Mesendoderm (in vitro differentiated cells): ENCODE results near the gene THRAP3. TPM values are rescaled to one million over a fixed set of nuclear protein-coding genes. Genes with fewer than 3 reads are reported as not detected.

Experiments
- DNase-seq: peaks from one replicate; pipeline ENCODE4 v3.0.0; 2013
- H2AK5ac ChIP-seq: 2 replicates; pipeline ENCODE4 v1.6.1; 2013; ENCODE audit warnings: low read length, inconsistent platforms
- H2BK120ac ChIP-seq: 2 replicates; pipeline ENCODE4 v1.6.1; 2013; ENCODE audit warnings: low read depth, mild to moderate bottlenecking, low read length, moderate library complexity, mixed read lengths
- H2BK15ac ChIP-seq: replicated peaks from 2 replicates; pipeline ENCODE4 v1.6.1; 2013; ENCODE audit warnings: low read depth, mild to moderate bottlenecking, moderate library complexity
- H2BK5ac ChIP-seq: 2 replicates; pipeline ENCODE4 v1.6.1; 2013; ENCODE audit warnings: low read length, inconsistent platforms
- H3K18ac ChIP-seq: 2 replicates; pipeline ENCODE4 v1.6.1; 2013; ENCODE audit warnings: mild to moderate bottlenecking, low read length, mixed read lengths
- H3K23ac ChIP-seq: one replicate; pipeline ENCODE4 v1.6.1; 2013; ENCODE audit warnings: low read length
- H3K27ac ChIP-seq: 2 replicates; pipeline ENCODE4 v1.5.1; 2013; ENCODE audit warnings: low read depth, mild to moderate bottlenecking, inconsistent platforms, low read length, moderate library complexity
- H3K27me3 ChIP-seq: 2 replicates; pipeline ENCODE4 v1.6.1; 2013; ENCODE audit warnings: low read length, control low read depth, mild to moderate bottlenecking, inconsistent platforms; ENCODE audit not compliant: insufficient read depth, poor library complexity
- H3K36me3 ChIP-seq: 2 replicates; pipeline ENCODE4 v1.6.1; 2013; ENCODE audit warnings: low read length, inconsistent platforms; ENCODE audit not compliant: control insufficient read depth, insufficient read depth
- H3K4ac ChIP-seq: one replicate; pipeline ENCODE4 v1.6.1; 2013; ENCODE audit warnings: low read depth, mild to moderate bottlenecking, low read length, moderate library complexity
- H3K4me1 ChIP-seq: 2 replicates; pipeline ENCODE4 v1.6.1; 2013; ENCODE audit warnings: low read depth, low read length, inconsistent platforms; ENCODE audit not compliant: control insufficient read depth
- H3K4me2 ChIP-seq: 2 replicates; pipeline ENCODE4 v1.6.1; 2013; ENCODE audit warnings: low read length
- H3K4me3 ChIP-seq: 2 replicates; pipeline ENCODE4 v1.5.1; 2013; ENCODE audit warnings: mild to moderate bottlenecking, low read length
- H3K56ac ChIP-seq: one replicate; pipeline ENCODE4 v1.6.1; 2013; ENCODE audit warnings: low read length
- H3K79me1 ChIP-seq: 2 replicates; pipeline ENCODE4 v1.6.1; 2013; ENCODE audit warnings: low read length, inconsistent platforms
- H3K79me2 ChIP-seq: 2 replicates; pipeline ENCODE4 v1.6.1; 2013; ENCODE audit warnings: mild to moderate bottlenecking, low read length; ENCODE audit not compliant: control insufficient read depth, insufficient read depth
- H3K9ac ChIP-seq: 2 replicates; pipeline ENCODE4 v1.6.1; 2013; ENCODE audit warnings: low read length, inconsistent platforms
- H4K5ac ChIP-seq: one replicate; pipeline ENCODE4 v1.6.1; 2013; ENCODE audit warnings: low read length
- H4K8ac ChIP-seq: one replicate; pipeline ENCODE4 v1.6.1; 2013; ENCODE audit warnings: low read depth, mild to moderate bottlenecking, control low read depth, low read length, moderate library complexity
- whole genome bisulfite sequencing: extraction: QIAGEN DNeasy Blood & Tissue Kit; methylation state at CpG from one replicate; pipeline ENCODE4 v1.1.7; 2013; ENCODE audit warnings: low lambda C conversion rate, missing lambda C conversion rate; ENCODE audit not compliant: insufficient coverage; ENCODE audit errors: extremely low coverage; 5-methylcytosine and 5-hydroxymethylcytosine counted together
- polyA plus RNA-seq, 2 experiments: library from polyadenylated mRNA; stranded (reverse); fragments of 200-250 nt; gene quantifications; one replicate each; pipeline ENCODE4 v1.2.3, GENCODE V29; 2013

The THRAP3 gene, protein sequence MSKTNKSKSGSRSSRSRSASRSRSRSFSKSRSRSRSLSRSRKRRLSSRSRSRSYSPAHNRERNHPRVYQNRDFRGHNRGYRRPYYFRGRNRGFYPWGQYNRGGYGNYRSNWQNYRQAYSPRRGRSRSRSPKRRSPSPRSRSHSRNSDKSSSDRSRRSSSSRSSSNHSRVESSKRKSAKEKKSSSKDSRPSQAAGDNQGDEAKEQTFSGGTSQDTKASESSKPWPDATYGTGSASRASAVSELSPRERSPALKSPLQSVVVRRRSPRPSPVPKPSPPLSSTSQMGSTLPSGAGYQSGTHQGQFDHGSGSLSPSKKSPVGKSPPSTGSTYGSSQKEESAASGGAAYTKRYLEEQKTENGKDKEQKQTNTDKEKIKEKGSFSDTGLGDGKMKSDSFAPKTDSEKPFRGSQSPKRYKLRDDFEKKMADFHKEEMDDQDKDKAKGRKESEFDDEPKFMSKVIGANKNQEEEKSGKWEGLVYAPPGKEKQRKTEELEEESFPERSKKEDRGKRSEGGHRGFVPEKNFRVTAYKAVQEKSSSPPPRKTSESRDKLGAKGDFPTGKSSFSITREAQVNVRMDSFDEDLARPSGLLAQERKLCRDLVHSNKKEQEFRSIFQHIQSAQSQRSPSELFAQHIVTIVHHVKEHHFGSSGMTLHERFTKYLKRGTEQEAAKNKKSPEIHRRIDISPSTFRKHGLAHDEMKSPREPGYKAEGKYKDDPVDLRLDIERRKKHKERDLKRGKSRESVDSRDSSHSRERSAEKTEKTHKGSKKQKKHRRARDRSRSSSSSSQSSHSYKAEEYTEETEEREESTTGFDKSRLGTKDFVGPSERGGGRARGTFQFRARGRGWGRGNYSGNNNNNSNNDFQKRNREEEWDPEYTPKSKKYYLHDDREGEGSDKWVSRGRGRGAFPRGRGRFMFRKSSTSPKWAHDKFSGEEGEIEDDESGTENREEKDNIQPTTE
- polyA plus RNA-seq (2013, experiment 1 of 2) = 112 TPM
- 114 TPM for polyA plus RNA-seq (2013, experiment 2 of 2)

- Histone ChIP-seq H2BK15ac (no peak within 1 kb of the TSS), H2BK5ac (peak within 1 kb of the TSS; percentile 85), H3K56ac (peak within 1 kb of the TSS; percentile 100), H3K4me1 (peaks cover 3% of the 10 kb centered on the region), H2BK120ac (no peak within 1 kb of the TSS), H3K27ac (peak within 1 kb of the TSS; percentile 91), H3K27me3 (no peaks in the 10 kb centered on the region), H3K79me2 (peaks cover 44% of the 10 kb centered on the region), H4K5ac (peak within 1 kb of the TSS; percentile 81), H3K9ac (peak within 1 kb of the TSS; percentile 98), H3K18ac (peak within 1 kb of the TSS; percentile 41), H3K79me1 (no peaks in the 10 kb centered on the region), H3K4me2 (peak within 1 kb of the TSS; percentile 99), H3K36me3 (peaks cover 2% of the 10 kb centered on the region), H3K4ac (peak within 1 kb of the TSS; percentile 26), H3K23ac (peak within 1 kb of the TSS; percentile 95), H2AK5ac (no peak within 1 kb of the TSS), H3K4me3 (peak within 1 kb of the TSS; percentile 87), H4K8ac (peak within 1 kb of the TSS; percentile 95)
- peak; percentile 100 for DNase-seq
- WGBS = no CpG with 5 or more reads among the region's 45 CpGs
Measured at GRCh38 chr1:36223996-36224536, at the start of gene THRAP3. Gene THRAP3, plus strand, starts transcription at chr1:36224443. Its CDS starts 58,121 bp downstream, at chr1:36282564.

GRCh38 chr1:36174713-36175112 is 49.5 kb upstream of the THRAP3 start:
- Histone ChIP-seq H4K5ac (no peak overlapping the region), H4K8ac (no peak overlapping the region), H3K4me1 (peaks cover 6% of the 10 kb centered on the region), H3K56ac (no peak overlapping the region), H3K79me1 (peaks cover 4% of the 10 kb centered on the region), H3K36me3 (peaks cover 20% of the 10 kb centered on the region), H2BK5ac (no peak overlapping the region), H3K4ac (no peak overlapping the region), H2BK15ac (no peak overlapping the region), H3K9ac (no peak overlapping the region), H3K18ac (no peak overlapping the region), H2BK120ac (no peak overlapping the region), H3K4me2 (no peak overlapping the region), H3K4me3 (no peak overlapping the region), H3K27ac (no peak overlapping the region), H3K27me3 (no peaks in the 10 kb centered on the region), H2AK5ac (no peak overlapping the region), H3K79me2 (no peaks in the 10 kb centered on the region), H3K23ac (no peak overlapping the region)
- no peak for DNase-seq
- no CpG with 5 or more reads among the region's 11 CpGs for WGBS

DNA sequence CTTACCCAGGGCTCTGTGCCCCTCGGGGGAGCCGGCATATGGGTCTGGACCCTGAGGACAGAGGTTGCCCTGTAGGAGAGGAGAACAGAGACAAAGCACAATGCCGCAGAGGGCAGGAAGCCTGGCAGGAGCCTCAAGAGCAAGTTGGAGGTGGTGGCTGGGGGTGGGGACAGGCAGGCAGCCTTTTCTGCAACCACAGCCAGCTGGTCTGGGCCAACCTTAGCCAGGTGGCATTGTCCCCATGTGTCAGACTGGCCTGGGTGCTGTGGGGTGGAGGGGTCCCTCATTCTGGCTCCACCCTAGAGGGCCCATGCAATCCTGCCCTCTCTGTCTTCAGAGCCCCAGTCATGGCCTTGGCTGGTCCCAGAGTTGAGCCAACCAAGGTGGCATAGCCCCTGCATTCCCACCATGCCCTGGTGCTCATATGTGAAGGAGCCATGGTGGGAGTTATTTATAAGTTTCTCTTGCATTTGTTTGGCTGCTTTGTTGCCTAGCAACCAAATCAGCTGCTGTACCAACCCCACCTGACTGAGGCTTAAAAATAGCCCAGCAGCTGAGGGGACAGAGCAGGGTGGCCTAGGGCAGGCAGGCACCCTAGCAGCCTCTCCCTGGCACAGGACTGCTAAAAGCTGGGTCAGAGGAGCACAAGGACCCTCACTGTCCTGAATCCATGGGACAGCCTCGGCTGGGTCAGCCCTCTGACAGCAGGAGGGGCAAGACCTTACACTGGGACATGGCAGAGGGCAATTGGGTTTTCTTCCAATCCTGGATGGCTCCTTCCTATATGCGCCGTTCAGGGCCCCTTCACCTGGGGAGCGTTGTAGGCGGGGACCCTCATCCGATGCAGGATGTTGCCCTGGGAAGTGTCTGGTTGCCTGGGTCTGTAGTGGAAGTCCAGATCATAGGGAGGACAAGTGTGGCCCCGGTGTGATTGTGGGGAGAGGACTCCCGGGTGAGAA is 48.8 kb upstream of the THRAP3 start:
- Histone ChIP-seq H3K79me1 (peaks cover 2% of the 10 kb centered on the region), H3K18ac (no peak overlapping the region), H3K23ac (peak overlapping the region; percentile 90), H2BK5ac (no peak overlapping the region), H3K4me3 (no peak overlapping the region), H2BK15ac (no peak overlapping the region), H3K4me1 (peaks cover 6% of the 10 kb centered on the region), H3K36me3 (peaks cover 25% of the 10 kb centered on the region), H3K27me3 (no peaks in the 10 kb centered on the region), H4K8ac (no peak overlapping the region), H4K5ac (no peak overlapping the region), H2BK120ac (no peak overlapping the region), H2AK5ac (no peak overlapping the region), H3K79me2 (no peaks in the 10 kb centered on the region), H3K9ac (peak overlapping the region; percentile 50), H3K56ac (peak overlapping the region; percentile 76), H3K4me2 (no peak overlapping the region), H3K27ac (no peak overlapping the region), H3K4ac (no peak overlapping the region)
- peak; percentile 88 for DNase-seq
- WGBS = no CpG with 5 or more reads among the region's 11 CpGs

DNA sequence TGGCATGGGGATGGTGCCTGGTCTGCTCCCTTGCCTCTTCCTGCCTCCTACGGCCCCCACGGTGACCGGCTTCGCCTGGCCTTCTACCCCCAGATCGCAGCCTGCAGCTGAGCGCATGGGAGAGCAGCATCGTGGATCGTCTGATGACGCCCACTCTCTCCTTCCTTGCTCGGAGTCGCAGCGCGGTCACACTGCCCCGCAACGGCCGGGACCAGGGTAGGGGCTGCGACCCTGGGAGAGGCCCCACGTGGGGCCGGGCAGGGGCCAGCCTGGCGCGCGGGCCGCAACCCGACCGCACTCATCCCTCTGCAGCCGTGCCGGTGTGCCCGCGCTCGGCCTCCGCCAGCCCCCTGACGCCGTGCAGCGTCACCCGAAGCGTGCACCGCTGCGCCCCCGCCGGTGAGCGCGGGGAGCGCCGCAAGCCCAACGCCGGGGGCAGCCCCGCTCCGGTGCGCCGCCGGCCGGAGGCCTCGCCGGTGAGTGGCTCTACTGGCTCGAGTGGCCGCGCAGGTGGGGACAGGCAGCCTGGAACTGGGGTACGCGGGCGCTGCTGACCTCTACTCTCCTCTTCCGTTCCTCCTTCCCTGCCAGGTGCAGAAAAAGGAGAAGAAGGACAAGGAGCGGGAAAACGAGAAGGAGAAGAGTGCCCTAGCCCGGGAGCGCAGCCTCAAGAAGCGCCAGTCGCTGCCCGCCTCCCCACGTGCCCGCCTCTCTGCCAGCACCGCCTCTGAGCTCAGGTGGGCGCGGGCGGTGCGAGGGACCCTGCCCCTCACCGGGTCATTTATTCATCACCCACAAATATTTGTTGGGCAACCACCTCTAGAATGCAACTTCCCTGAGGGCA is 47.9 kb upstream of the THRAP3 start:
- peaks cover 22% of the 10 kb centered on the region for H3K36me3 ChIP-seq
- peak; percentile 77 for DNase-seq

More for the DNA sequence above, 47.9 kb upstream of the THRAP3 start:
- H3K27ac ChIP-seq = no peak overlapping the region
- H2BK5ac ChIP-seq = no peak overlapping the region
- no peak overlapping the region for H4K8ac ChIP-seq
- H3K4ac ChIP-seq = no peak overlapping the region
- peak overlapping the region; percentile 90 for H3K23ac ChIP-seq
- no peak overlapping the region for H4K5ac ChIP-seq
- H3K18ac ChIP-seq = no peak overlapping the region
- peak overlapping the region; percentile 76 for H3K56ac ChIP-seq
- peaks cover 2% of the 10 kb centered on the region for H3K79me1 ChIP-seq
- no peaks in the 10 kb centered on the region for H3K27me3 ChIP-seq
- H2BK120ac ChIP-seq = no peak overlapping the region
- H3K4me1 ChIP-seq = peaks cover 6% of the 10 kb centered on the region
- H2AK5ac ChIP-seq = no peak overlapping the region
- WGBS = no CpG with 5 or more reads among the region's 76 CpGs
- H3K9ac ChIP-seq = peak overlapping the region; percentile 50
- no peaks in the 10 kb centered on the region for H3K79me2 ChIP-seq
- no peak overlapping the region for H2BK15ac ChIP-seq
- H3K4me3 ChIP-seq = no peak overlapping the region
- H3K4me2 ChIP-seq = no peak overlapping the region
